PC-9 (cell line): Measurements from ENCODE around the gene PHC3. TPM values are rescaled to one million over a fixed set of nuclear protein-coding genes. Genes with fewer than 3 reads are reported as not detected.

ENCODE experiments used
- BruUV-seq: library from RNA; stranded (reverse); fragments of 400-500 nt; replicated peaks from 2 replicates; lab custom pipeline; 2021; lab: Mats Ljungman, UMichigan
- CTCF ChIA-PET: fragments of 300-600 bp; sonication (Branson Sonifier 250); formaldehyde crosslinking; loops from one replicate; lab custom pipeline; 2022; ENCODE audit warnings: antibody characterized with exemption; lab: Charles Lee
- POLR2A ChIA-PET: fragments of 300-600 bp; sonication (Branson Sonifier 250); formaldehyde crosslinking; loops from one replicate; lab custom pipeline; 2022; ENCODE audit warnings: antibody characterized with exemption; ENCODE audit not compliant: unreplicated experiment; lab: Charles Lee
- DNase-seq, 2 experiments: peaks; one replicate each; pipeline versions ENCODE4 v3.0.0 to v3.0.0-alpha.2; 2015 to 2022; ENCODE audit warnings: mixed read lengths in 1 of 2
- H2AFZ ChIP-seq: fragments of 200-600 bp; sonication (generic); 2 replicates; pipeline ENCODE4 v1.8.1; 2017; ENCODE audit warnings: antibody characterized with exemption
- H3F3A ChIP-seq: fragments of 200-600 bp; sonication (generic); 2 replicates; pipeline ENCODE4 v1.8.1; 2017; ENCODE audit warnings: antibody characterized with exemption, mild to moderate bottlenecking, low read depth; ENCODE audit not compliant: insufficient read depth
- H3K27ac ChIP-seq: fragments of 200-600 bp; sonication (generic); 2 replicates; pipeline ENCODE4 v1.6.1; 2016; ENCODE audit warnings: mixed run types
- H3K27me3 ChIP-seq: fragments of 200-600 bp; sonication (generic); 2 replicates; pipeline ENCODE4 v1.6.1; 2016; ENCODE audit warnings: low read depth, mixed run types; ENCODE audit not compliant: insufficient read depth
- H3K36me3 ChIP-seq: fragments of 200-600 bp; sonication (generic); 2 replicates; pipeline ENCODE4 v1.6.1; 2016; ENCODE audit warnings: low read depth, mixed run types
- H3K4me1 ChIP-seq: fragments of 200-600 bp; sonication (generic); replicated peaks from 2 replicates; pipeline ENCODE4 v1.6.1; 2016; ENCODE audit warnings: mixed run types; ENCODE audit not compliant: insufficient read depth
- H3K4me2 ChIP-seq: fragments of 200-600 bp; sonication (generic); 2 replicates; pipeline ENCODE4 v1.6.1; 2017; ENCODE audit warnings: mixed run types
- H3K4me3 ChIP-seq: fragments of 200-600 bp; sonication (generic); 2 replicates; pipeline ENCODE4 v1.6.1; 2016; ENCODE audit warnings: mixed run types
- H3K79me2 ChIP-seq: fragments of 200-600 bp; sonication (generic); 2 replicates; pipeline ENCODE4 v1.6.1; 2017; ENCODE audit warnings: low read depth, mixed run types
- H3K9me2 ChIP-seq: fragments of 200-600 bp; sonication (generic); 2 replicates; pipeline ENCODE4 v1.8.1; 2017; ENCODE audit warnings: mild to moderate bottlenecking; ENCODE audit not compliant: insufficient read depth
- H3K9me3 ChIP-seq: fragments of 200-600 bp; sonication (generic); 2 replicates; pipeline ENCODE4 v1.8.1; 2016; ENCODE audit warnings: low read depth; ENCODE audit not compliant: insufficient read depth
- H4K20me1 ChIP-seq: fragments of 200-600 bp; sonication (generic); 2 replicates; pipeline ENCODE4 v1.8.1; 2017; ENCODE audit not compliant: insufficient read depth
- EZH2 ChIP-seq: fragments of 200-600 bp; sonication (generic); IDR thresholded peaks from 2 replicates; pipeline ENCODE4 v1.8.0; 2017; ENCODE audit warnings: antibody characterized with exemption, low read depth
- intact Hi-C: fragments of 100-400 bp; cut with micrococcal nuclease; formaldehyde crosslinking; loops from one replicate; pipeline ENCODE4 v1.10.0; 2022; ENCODE audit not compliant: unreplicated experiment
- total RNA-seq: library from RNA; stranded (reverse); gene quantifications from 2 replicates; pipeline ENCODE4 v1.2.3, GENCODE V29; 2021
- TF ChIP-seq, protein P1 (sequence below): fragments of 200-600 bp; sonication (generic); conservative IDR thresholded peaks from 2 replicates; pipeline ENCODE4 v1.6.1; 2017; ENCODE audit warnings: mixed run types, antibody characterized with exemption, mild to moderate bottlenecking, moderate library complexity

Gene PHC3
- total RNA-seq, 1 experiment from 2014 or later, result 80.8 TPM

GRCh38 chr3:170109579-170110293 is 71.8 kb downstream of the PHC3 start:
- BruUV-seq, result no TSS peak
- Histone ChIP-seq H3K79me2 (no peaks in the 10 kb centered on the region), H3K27me3 (no peaks in the 10 kb centered on the region), H3K4me1 (no peaks in the 10 kb centered on the region), H3K9me2 (no peaks in the 10 kb centered on the region), H3K27ac (no peak overlapping the region), H3K9me3 (no peaks in the 10 kb centered on the region), H3K4me3 (no peak overlapping the region), H4K20me1 (0 out of 2 replicates have a peak, but pooled peaks cover 10% of the 10 kb centered on the region), H3K4me2 (no peak overlapping the region), H3F3A (peaks cover 20% of the 10 kb centered on the region), H3K36me3 (peaks cover 48% of the 10 kb centered on the region), H2AFZ (no peak overlapping the region)
- CTCF ChIA-PET, result no interaction called here
- POLR2A ChIA-PET, result no interaction called here
- TF ChIP-seq EZH2, result no peak
- TF ChIP-seq, protein P1, sequence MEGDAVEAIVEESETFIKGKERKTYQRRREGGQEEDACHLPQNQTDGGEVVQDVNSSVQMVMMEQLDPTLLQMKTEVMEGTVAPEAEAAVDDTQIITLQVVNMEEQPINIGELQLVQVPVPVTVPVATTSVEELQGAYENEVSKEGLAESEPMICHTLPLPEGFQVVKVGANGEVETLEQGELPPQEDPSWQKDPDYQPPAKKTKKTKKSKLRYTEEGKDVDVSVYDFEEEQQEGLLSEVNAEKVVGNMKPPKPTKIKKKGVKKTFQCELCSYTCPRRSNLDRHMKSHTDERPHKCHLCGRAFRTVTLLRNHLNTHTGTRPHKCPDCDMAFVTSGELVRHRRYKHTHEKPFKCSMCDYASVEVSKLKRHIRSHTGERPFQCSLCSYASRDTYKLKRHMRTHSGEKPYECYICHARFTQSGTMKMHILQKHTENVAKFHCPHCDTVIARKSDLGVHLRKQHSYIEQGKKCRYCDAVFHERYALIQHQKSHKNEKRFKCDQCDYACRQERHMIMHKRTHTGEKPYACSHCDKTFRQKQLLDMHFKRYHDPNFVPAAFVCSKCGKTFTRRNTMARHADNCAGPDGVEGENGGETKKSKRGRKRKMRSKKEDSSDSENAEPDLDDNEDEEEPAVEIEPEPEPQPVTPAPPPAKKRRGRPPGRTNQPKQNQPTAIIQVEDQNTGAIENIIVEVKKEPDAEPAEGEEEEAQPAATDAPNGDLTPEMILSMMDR, result no peak
- no peak for DNase-seq
- intact Hi-C loops, result no loop called here

- Histone ChIP-seq H4K20me1 (0 out of 2 replicates have a peak, but pooled peaks cover 14% of the 10 kb centered on the region), H3K4me1 (no peaks in the 10 kb centered on the region), H3K4me3 (no peak overlapping the region), H2AFZ (no peak overlapping the region), H3K9me2 (no peaks in the 10 kb centered on the region), H3K4me2 (no peak overlapping the region), H3K36me3 (peaks cover 48% of the 10 kb centered on the region), H3F3A (peaks cover 19% of the 10 kb centered on the region), H3K79me2 (no peaks in the 10 kb centered on the region), H3K27ac (no peak overlapping the region), H3K27me3 (no peaks in the 10 kb centered on the region), H3K9me3 (no peaks in the 10 kb centered on the region)
- no TSS peak for BruUV-seq
- intact Hi-C loops, result no loop called here
- CTCF ChIA-PET, result no interaction called here
- no peak for DNase-seq
- TF ChIP-seq, protein P1, result no peak
- TF ChIP-seq EZH2, result no peak
- POLR2A ChIA-PET, result no interaction called here
Measured at GRCh38 chr3:170108955-170109354, 72.6 kb downstream of the PHC3 start.

DNA sequence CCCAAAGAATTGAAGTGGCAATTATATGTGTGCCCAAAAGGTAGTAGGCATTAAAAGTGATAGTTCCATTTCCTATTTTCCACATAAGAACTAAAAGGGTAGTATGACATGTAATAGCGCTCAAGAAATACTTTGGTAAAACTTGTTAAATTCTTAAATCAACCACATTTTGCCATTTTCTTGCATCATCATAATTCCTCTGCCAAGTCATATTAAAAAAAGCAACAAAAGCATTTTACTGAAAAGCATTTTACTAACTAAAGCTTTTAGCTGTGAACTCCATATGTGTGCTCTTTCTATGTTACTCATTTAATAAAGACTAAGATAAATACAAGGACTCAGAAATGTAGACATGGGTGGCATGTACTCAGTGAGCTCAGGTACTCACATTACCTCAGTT is 73.6 kb downstream of the PHC3 start:
- Histone ChIP-seq H3K4me2 (no peak overlapping the region), H3K9me2 (no peaks in the 10 kb centered on the region), H4K20me1 (0 out of 2 replicates have a peak, but pooled peaks cover 14% of the 10 kb centered on the region), H3F3A (peaks cover 15% of the 10 kb centered on the region), H3K9me3 (no peaks in the 10 kb centered on the region), H3K27ac (no peak overlapping the region), H2AFZ (no peak overlapping the region), H3K4me1 (no peaks in the 10 kb centered on the region), H3K27me3 (no peaks in the 10 kb centered on the region), H3K36me3 (peaks cover 42% of the 10 kb centered on the region), H3K79me2 (no peaks in the 10 kb centered on the region), H3K4me3 (no peak overlapping the region)
- no peak for DNase-seq
- BruUV-seq, result no TSS peak
- ChIA-PET CTCF (no interaction called here), POLR2A (interaction anchor here (0.6 kb wide), 1 partner anchor 615 kb away, joined by 11 read pairs; no protein-coding TSS in a partner anchor)
- intact Hi-C loops, result no loop called here
- no peak for TF ChIP-seq EZH2
- TF ChIP-seq, protein P1, result no peak
